ENCODE results near the gene C20orf202.

GRCh38 chr20:1163105-1163504, 40.1 kb upstream of the C20orf202 start:
- TF ChIP-seq, protein P1, sequence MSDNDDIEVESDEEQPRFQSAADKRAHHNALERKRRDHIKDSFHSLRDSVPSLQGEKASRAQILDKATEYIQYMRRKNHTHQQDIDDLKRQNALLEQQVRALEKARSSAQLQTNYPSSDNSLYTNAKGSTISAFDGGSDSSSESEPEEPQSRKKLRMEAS (IDR thresholded peaks at IDR 0.05): no peak
- TF ChIP-seq EZH2 (IDR thresholded peaks at IDR 0.05) (no peak), CEBPB (IDR thresholded peaks at IDR 0.05; ENCODE audit: low read depth) (no peak), POLR2A (IDR thresholded peaks at IDR 0.05; ENCODE audit: borderline replicate concordance, extremely low read depth, insufficient read depth, insufficient read length) (no peak), YY1 (IDR thresholded peaks at IDR 0.05; ENCODE audit: extremely low read depth, insufficient replicate concordance, low read depth, low read length) (no peak), CTCF (IDR thresholded peaks at IDR 0.05 in 2 of 3, conservative IDR thresholded peaks at IDR 0.05 in 1 of 3; ENCODE audit: borderline replicate concordance in 1 of 3, insufficient read depth in 1 of 3, low read depth in 2 of 3, low read length in 2 of 3) (no peak), POLR2AphosphoS5 (IDR thresholded peaks at IDR 0.05; ENCODE audit: low read depth, low read length) (no peak), SIN3A (IDR thresholded peaks at IDR 0.05; ENCODE audit: low read depth) (no peak), RAD21 (IDR thresholded peaks at IDR 0.05; ENCODE audit: low read depth) (no peak), ATF3 (IDR thresholded peaks at IDR 0.05) (no peak), TCF7L2 (IDR thresholded peaks at IDR 0.05; ENCODE audit: borderline replicate concordance, extremely low read depth, insufficient read depth, insufficient read length) (no peak), FOSL1 (IDR thresholded peaks at IDR 0.05; ENCODE audit: low read depth) (no peak), ZNF274 (IDR thresholded peaks at IDR 0.05; ENCODE audit: low read depth, low read length) (no peak)
- TF ChIP-seq, protein P2, sequence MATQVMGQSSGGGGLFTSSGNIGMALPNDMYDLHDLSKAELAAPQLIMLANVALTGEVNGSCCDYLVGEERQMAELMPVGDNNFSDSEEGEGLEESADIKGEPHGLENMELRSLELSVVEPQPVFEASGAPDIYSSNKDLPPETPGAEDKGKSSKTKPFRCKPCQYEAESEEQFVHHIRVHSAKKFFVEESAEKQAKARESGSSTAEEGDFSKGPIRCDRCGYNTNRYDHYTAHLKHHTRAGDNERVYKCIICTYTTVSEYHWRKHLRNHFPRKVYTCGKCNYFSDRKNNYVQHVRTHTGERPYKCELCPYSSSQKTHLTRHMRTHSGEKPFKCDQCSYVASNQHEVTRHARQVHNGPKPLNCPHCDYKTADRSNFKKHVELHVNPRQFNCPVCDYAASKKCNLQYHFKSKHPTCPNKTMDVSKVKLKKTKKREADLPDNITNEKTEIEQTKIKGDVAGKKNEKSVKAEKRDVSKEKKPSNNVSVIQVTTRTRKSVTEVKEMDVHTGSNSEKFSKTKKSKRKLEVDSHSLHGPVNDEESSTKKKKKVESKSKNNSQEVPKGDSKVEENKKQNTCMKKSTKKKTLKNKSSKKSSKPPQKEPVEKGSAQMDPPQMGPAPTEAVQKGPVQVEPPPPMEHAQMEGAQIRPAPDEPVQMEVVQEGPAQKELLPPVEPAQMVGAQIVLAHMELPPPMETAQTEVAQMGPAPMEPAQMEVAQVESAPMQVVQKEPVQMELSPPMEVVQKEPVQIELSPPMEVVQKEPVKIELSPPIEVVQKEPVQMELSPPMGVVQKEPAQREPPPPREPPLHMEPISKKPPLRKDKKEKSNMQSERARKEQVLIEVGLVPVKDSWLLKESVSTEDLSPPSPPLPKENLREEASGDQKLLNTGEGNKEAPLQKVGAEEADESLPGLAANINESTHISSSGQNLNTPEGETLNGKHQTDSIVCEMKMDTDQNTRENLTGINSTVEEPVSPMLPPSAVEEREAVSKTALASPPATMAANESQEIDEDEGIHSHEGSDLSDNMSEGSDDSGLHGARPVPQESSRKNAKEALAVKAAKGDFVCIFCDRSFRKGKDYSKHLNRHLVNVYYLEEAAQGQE (IDR thresholded peaks at IDR 0.05; ENCODE audit: low read depth): no peak

Measured in HCT116 (cell line).